ENCODE results near the gene COL18A1. TPM values are rescaled to one million over a fixed set of nuclear protein-coding genes. Genes with fewer than 3 reads are reported as not detected.

Gene COL18A1
- total RNA-seq, 3 donors from 2014 or later (not counting 1 experiment from before 2014, with no cell fraction given), result 12.3 to 22.3 (median 12.7) TPM

DNA sequence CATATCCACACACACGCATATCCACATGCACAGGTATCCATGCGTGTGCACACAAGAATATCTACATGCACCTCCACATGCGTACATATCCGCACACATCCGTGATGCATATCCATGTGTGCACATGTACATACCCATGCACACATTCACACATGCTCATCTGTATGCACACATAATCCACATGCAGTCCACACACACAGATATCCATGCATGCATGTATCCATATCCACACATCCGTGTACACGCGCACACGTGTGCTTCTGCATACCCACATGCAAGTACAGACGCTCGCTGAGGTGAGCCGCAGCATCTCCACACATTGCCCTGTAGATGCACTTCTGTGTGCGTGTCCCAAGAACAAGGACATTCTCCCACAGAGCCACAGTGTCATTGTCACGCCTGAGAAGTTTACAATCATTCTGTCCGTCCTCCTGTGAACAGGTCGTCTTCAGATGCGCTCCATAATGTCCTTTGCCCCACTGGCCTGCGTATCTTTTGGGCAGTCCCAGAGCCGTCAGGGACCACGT is 43.4 kb downstream of the COL18A1 start:
- Mint-ChIP-seq H3K27ac (no peak overlapping the region), H3K4me3 (no peak overlapping the region), H3K36me3 (no peaks in the 10 kb centered on the region), H3K9me3 (no peaks in the 10 kb centered on the region), H3K4me1 (peaks cover 4 to 9% of the 10 kb centered on the region in 2 donors), H3K27me3 (ENCODE audit: low read depth in 2 of 2) (peaks cover 14 to 28% of the 10 kb centered on the region in 2 donors)
- Histone ChIP-seq H3K9me3 (ENCODE audit: control insufficient read depth, insufficient read depth, low read length) (no peaks in the 10 kb centered on the region), H3K4me1 (ENCODE audit: control insufficient read depth, insufficient read depth, low read length) (no peaks in the 10 kb centered on the region), H3K36me3 (ENCODE audit: control insufficient read depth, insufficient read depth, low read length) (no peaks in the 10 kb centered on the region), H3K27ac (ENCODE audit: low read length) (no peak overlapping the region), H3K4me3 (ENCODE audit: low read length) (no peak overlapping the region), H3K27me3 (ENCODE audit: control insufficient read depth, insufficient read depth, low read length) (no peaks in the 10 kb centered on the region)
- DNase-seq, result no peak
- intact Hi-C loops (cut with micrococcal nuclease), result no loop called here
- 93% methylated on average over 20 of the region's 20 CpGs for WGBS (ENCODE audit: insufficient coverage)
- ATAC-seq, result no peak
- TF ChIP-seq, protein P1, sequence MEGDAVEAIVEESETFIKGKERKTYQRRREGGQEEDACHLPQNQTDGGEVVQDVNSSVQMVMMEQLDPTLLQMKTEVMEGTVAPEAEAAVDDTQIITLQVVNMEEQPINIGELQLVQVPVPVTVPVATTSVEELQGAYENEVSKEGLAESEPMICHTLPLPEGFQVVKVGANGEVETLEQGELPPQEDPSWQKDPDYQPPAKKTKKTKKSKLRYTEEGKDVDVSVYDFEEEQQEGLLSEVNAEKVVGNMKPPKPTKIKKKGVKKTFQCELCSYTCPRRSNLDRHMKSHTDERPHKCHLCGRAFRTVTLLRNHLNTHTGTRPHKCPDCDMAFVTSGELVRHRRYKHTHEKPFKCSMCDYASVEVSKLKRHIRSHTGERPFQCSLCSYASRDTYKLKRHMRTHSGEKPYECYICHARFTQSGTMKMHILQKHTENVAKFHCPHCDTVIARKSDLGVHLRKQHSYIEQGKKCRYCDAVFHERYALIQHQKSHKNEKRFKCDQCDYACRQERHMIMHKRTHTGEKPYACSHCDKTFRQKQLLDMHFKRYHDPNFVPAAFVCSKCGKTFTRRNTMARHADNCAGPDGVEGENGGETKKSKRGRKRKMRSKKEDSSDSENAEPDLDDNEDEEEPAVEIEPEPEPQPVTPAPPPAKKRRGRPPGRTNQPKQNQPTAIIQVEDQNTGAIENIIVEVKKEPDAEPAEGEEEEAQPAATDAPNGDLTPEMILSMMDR (IDR thresholded peaks at IDR 0.05), result no peak

DNA sequence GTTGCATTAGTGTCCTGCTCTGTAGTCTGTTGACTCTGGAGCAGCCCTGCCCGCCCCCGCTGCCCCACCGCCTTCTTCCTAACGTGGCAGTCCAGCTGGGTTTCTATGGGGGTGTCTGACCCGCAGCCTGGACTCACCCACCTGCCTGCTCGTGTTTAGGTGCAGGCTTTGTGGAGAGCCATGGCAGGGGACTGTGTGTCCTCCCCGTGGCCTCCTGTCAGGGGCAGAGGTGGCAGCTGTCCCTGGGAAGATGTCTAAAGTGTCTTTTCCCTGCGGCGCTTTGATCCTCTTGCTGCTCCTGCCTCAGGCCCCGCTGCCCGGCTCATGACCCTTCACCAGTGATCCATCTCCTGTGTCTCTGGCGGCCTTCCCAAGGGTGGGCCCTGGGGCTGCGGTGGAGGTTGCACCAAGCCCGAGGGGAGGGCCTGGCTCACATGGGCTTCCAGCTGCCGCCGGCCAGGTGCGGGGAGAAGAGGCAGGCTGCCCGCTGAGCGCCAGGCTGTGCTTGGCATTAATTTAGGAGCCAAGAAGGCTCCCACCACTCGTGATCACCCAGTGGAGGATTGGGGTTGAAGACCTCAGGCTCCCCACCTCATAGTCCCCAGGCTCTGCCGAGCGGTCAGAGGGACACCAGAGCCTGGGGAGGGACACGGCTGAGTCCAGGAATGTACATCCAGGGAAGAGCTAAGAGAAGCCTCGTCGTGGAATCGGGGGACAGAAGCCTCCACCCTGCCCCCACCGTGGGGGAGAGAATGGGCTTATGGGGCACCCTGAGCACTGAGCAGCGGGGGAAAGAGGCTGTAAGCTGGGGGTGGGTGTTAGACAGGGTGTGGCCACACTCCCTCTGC is 44.1 kb downstream of the COL18A1 start:
- TF ChIP-seq, protein P1 (IDR thresholded peaks at IDR 0.05), result no peak
- Histone ChIP-seq H3K9me3 (ENCODE audit: control insufficient read depth, insufficient read depth, low read length) (no peaks in the 10 kb centered on the region), H3K27ac (ENCODE audit: low read length) (no peak overlapping the region), H3K4me1 (ENCODE audit: control insufficient read depth, insufficient read depth, low read length) (no peaks in the 10 kb centered on the region), H3K36me3 (ENCODE audit: control insufficient read depth, insufficient read depth, low read length) (no peaks in the 10 kb centered on the region), H3K27me3 (ENCODE audit: control insufficient read depth, insufficient read depth, low read length) (no peaks in the 10 kb centered on the region), H3K4me3 (ENCODE audit: low read length) (no peak overlapping the region)
- intact Hi-C loops (cut with micrococcal nuclease), result no loop called here
- DNase-seq (no peak), ATAC-seq (no peak)
- Mint-ChIP-seq H3K27me3 (ENCODE audit: low read depth in 2 of 2) (peaks cover 14 to 28% of the 10 kb centered on the region in 2 donors), H3K36me3 (no peaks in the 10 kb centered on the region), H3K27ac (no peak overlapping the region), H3K9me3 (no peaks in the 10 kb centered on the region), H3K4me3 (no peak overlapping the region), H3K4me1 (peaks cover 5 to 9% of the 10 kb centered on the region in 2 donors)
- WGBS (ENCODE audit: insufficient coverage), result 86% methylated on average over 28 of the region's 28 CpGs

DNA sequence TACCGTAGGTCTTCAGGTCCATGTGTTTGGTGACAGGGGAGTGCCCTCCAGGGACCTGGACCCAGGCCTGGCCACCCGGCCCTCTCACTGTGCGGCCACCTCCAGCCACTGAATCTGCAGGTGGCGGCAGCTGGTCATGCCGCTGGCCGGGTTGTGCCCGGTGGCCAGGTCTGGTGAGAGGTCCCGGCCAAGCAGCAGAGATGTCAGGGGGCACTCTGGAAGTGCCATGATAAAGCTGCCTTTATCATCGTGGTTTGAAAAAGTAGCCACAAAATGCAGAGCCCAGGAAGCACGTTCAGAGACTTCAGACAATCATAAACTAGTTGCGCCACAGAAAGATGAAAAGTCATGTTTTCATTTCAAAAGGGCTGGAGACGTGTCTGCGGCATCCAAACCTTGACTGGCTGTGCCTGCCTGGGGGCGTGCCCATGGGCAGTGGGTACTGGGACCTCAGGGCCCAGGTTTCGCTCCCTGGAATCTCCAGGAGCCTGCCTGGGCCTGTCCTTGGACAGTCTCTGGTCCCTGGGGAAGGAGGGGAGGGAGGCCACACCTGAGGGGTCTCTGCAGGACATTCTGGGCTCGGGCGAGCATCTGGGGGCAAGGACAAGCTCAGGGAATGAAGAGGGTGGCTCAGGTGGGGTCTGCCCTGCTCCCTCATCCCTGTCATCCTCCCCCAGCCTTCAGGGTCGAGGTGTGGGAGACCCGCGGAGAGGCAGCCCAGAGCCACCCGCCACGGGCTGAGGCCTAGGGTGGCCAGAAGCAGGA is 44.9 kb downstream of the COL18A1 start:
- Histone ChIP-seq H3K4me1 (ENCODE audit: control insufficient read depth, insufficient read depth, low read length) (no peaks in the 10 kb centered on the region), H3K27me3 (ENCODE audit: control insufficient read depth, insufficient read depth, low read length) (no peaks in the 10 kb centered on the region), H3K36me3 (ENCODE audit: control insufficient read depth, insufficient read depth, low read length) (no peaks in the 10 kb centered on the region), H3K27ac (ENCODE audit: low read length) (no peak overlapping the region), H3K9me3 (ENCODE audit: control insufficient read depth, insufficient read depth, low read length) (no peaks in the 10 kb centered on the region), H3K4me3 (ENCODE audit: low read length) (no peak overlapping the region)
- TF ChIP-seq, protein P1 (IDR thresholded peaks at IDR 0.05), result no peak
- no peak overlapping the region for H3K27ac Mint-ChIP-seq
- peaks cover 14 to 28% of the 10 kb centered on the region in 2 donors for H3K27me3 Mint-ChIP-seq (ENCODE audit: low read depth in 2 of 2)
- intact Hi-C loops (cut with micrococcal nuclease), result no loop called here
- ATAC-seq, result no peak
- H3K4me3 Mint-ChIP-seq, result no peak overlapping the region
- peaks cover 5 to 6% of the 10 kb centered on the region in 2 donors for H3K4me1 Mint-ChIP-seq
- 65% methylated on average over 22 of the region's 22 CpGs for WGBS (ENCODE audit: insufficient coverage)
- no peaks in the 10 kb centered on the region for H3K36me3 Mint-ChIP-seq
- DNase-seq, result no peak
- no peaks in the 10 kb centered on the region for H3K9me3 Mint-ChIP-seq
